HG02970 (cell line): Measurements from ENCODE around the gene ARMH4.

Source experiments
- ATAC-seq: cut with Tn5 transposase; IDR thresholded peaks from one replicate; pipeline ENCODE4 v1.9.1; 2021; ENCODE audit warnings: mild to moderate bottlenecking, moderate library complexity, moderate number of reproducible peaks; ENCODE audit not compliant: unreplicated experiment, low FRiP score

The ARMH4 gene

DNA sequence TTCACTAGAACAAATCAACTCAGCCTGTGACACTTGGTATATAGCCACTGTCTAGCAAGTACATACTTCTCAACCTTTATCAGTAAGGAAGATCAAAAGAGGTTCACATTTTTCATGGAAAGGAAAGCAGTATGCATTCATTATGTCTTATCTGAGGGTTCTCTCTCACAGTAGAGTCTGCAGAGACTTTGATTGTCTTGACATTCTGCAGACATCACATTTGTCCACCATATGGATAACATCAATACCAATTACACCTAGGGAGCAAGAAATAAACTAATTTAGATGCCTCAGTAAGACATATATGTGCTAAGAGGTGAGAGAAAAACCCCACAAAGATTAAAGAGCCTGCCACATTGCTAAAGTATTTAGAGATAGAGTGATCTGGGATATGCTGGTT is 175.3 kb downstream of the ARMH4 start:
- no peak for ATAC-seq

- ATAC-seq: no peak
Observed at GRCh38 chr14:57974896-57975295, 177.1 kb downstream of the ARMH4 start.

DNA sequence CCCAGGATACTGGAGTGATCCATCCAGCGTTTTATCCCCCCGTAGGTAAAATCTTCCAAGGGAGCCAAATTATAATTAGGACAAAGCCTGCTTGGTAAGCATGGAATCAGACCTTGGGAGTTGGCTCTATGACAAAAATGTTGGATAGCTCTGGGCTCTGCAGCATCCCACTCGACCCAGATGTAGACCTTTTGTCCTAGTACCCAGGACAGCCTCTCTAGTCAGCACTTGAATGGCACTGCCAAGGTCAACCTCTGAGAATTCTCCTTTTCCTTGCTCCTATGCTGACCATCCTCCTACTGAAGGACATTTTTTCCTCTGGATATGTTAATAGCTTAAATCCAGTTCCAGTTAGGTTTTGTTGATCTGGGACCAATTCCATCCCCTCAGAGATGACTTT is 181.4 kb downstream of the ARMH4 start:
- ATAC-seq: no peak

DNA sequence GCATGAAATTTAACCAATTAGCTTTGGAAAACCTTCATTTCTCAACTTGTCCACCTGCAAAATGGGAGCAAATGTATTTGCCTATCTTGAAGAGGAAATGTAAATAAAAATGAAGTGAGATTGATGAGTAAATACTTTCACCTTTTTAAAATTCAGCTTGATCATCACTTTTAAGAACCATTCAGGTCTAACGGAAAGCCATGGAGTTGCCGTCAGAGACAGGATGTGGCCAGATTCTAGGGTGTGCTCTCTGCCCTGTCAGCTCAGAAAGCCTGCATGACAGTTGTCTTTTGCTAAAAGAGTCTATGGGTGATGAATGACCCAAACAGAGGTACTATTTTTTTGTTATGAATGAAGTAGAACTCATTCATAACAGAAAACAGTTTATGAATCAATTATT is 181.8 kb downstream of the ARMH4 start:
- no peak for ATAC-seq

DNA sequence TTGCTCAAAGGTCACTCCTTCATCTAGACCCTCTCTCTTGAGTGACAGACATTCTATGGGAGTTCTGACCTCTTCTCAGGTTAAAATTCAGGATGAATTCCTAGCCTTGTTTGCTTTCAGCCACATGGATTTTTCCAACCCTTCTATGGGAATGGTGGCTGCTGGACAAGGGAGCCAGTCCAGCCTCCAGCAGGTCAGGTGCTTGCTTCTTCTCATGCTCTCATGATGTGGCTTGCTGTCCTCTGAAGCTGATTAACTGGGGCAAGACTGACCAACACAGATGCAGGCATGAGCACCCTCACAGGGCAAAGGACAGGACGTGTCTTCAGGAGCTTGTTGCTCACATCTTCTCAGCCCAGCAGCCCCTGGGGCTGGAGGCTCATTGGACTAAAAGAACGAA is 188.9 kb downstream of the ARMH4 start:
- no peak for ATAC-seq

DNA sequence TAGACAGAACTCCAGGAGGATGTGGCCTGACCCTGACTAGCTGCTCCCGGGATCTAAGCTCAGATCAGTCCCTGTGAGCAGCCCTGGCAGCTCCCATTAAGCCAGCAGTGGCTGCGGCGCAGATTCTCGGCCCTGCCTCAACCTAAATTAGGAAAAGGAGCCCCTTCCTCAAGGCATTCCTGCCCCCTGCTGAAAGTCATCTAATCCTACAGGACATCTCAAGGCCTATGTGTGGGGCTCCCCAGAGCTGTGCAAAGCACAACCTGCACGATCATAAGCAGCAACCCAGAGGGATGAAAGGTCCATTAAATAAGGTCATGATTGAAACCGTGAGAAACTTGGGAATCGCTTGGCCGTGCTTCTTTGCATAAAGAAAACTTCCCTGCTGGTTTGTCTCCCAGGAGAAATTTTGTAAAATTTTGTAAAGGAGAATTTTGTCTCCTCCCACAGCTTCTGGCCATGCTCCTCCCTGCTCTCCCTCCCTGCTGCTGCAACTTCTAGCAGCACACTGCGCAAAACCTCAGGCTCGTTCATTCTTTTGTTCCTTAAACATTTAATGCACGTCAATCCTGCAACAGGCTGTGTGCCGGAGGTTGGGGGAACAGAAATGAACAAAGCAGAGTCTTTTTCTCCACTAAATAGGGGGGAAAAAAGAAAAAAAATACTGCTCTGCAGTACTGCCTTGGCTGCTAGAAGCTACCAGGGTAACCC is 189.5 kb downstream of the ARMH4 start:
- no peak for ATAC-seq

DNA sequence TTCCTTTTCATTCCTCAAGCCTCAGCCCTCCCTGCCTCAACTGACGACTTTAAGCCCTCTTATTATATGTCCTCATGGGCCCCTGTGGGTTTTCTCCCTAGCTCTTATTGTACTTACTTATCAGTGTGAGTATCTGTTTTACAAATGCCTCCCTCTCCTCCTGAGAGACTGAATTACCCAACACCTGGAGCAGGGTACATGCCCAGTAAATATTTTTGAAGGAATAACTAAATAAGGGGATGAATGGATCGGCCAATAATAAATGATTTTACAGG is 190.3 kb downstream of the ARMH4 start:
- no peak for ATAC-seq

DNA sequence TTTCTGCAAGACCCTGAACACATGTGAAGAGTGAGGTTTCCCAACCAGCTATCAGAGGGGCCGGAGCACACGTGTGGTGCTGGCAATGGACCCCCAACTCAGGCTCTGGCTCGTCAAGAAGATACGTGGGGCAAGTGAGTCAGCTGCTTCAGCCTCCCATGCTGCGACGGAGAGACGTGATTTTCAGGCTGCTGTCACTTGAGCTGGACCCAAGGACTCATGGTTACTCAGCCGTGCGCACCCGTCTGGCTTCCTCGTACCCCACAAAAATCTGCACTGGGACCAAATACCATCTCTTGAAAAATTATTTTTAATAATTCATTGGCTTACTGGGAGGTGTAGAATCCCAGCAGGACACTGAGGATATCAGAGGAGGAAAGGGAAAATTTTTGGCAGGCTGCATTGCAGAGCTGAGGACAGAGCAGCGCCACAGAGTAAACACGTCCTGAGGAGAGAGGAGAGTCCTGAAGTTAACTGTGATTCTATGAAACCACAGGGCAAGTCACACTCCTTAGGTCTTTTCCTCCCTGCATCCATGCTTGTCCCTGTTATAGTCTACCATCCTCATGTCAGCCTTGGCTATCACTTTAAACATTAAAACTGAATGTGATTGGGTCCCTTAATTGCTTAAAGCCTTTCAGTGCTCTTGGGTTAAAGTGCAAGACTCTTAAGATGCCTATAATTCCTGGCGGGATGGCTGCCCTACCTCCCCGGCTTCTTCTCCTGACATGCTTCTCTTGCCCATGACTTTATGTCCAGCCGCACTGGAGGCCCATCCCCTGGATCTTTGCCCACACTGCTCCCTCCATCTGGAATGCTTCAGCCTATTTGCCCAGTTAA is 190.8 kb downstream of the ARMH4 start:
- ATAC-seq: no peak

- ATAC-seq: no peak
Observed at GRCh38 chr14:57957441-57957840, 194.6 kb downstream of the ARMH4 start.
